Measurements from ENCODE around the gene ABCA13. TPM values are rescaled to one million over a fixed set of nuclear protein-coding genes. Genes with fewer than 3 reads are reported as not detected.

ABCA13 gene
- polyA plus RNA-seq, 3 donors: 0.19 to 0.38 TPM; not detected in 1

DNA sequence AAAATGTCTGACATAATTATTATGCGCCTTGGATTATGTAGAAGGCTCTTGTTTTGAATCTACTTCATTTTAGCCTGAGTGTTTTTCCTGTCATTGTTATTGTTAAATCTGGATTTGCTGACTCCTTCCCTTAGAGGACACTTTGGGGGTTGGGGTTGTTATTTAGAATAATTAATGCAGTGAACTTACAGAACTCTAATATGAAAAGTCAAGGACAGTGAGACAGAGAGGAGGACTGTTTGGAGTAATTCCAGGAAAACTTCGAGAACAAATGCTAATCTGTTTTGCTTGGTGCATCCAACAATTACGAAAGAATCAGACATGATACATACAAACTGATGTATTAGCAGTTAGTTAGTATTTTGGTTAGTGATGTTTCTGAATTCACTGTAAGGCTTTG lies 146.1 kb downstream of the ABCA13 start:
- 62 to 67% (median 64%) methylated on average over 3 of the region's 3 CpGs for WGBS, 3 donors

GRCh38 chr7:48321319-48322010 lies 150.2 kb downstream of the ABCA13 start:
- 84 to 96% (median 93%) methylated on average over 8 of the region's 8 CpGs for WGBS, 3 donors
- H3K27ac ChIP-seq (ENCODE audit: low read depth, low read length): no peak overlapping the region

More for the DNA sequence above, 146.1 kb downstream of the ABCA13 start:
- H3K27ac ChIP-seq (ENCODE audit: low read depth, low read length): no peak overlapping the region

DNA sequence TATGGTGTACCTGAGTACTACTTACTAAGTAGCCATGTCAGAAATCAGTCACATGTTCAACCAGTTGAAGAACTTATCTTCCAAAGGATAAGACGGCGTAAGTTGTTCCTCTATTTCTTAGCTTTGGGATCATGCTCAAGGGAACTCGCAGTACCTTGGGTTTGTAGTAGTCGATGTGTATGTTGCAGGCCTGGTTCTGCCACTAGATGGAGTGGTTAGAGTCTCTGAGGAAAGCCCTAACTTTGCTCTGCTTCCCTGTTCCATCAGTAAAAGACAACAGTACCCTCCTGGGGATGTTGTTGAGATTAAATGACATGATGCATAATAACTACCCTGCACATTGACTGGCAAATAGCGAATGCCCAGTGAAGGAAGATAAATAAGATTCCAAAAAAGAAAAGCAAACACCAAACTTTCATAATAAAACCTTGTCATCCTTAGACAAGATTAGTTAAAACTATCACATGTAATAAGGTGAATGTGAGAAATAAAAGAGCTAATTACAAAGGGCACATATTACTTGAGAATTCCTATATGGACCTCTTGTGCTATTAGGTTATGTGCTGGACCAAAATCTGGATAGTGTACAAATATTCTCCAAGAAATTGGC lies 165.9 kb downstream of the ABCA13 start:
- WGBS, 3 donors: 44 to 65% (median 62%) methylated on average over 5 of the region's 5 CpGs
- no peak overlapping the region for H3K27ac ChIP-seq (ENCODE audit: low read depth, low read length)

- WGBS, 3 donors: 62 to 76% (median 76%) methylated on average over 3 of the region's 3 CpGs
- no peak overlapping the region for H3K27ac ChIP-seq (ENCODE audit: low read depth, low read length)
Observed at GRCh38 chr7:48337781-48338180, 166.5 kb downstream of the ABCA13 start.

- no peak overlapping the region for H3K27ac ChIP-seq (ENCODE audit: low read depth, low read length)
- WGBS, 3 donors: 68 to 84% (median 80%) methylated on average over 5 of the region's 5 CpGs
Observed at GRCh38 chr7:48347230-48347825, 176.1 kb downstream of the ABCA13 start.

DNA sequence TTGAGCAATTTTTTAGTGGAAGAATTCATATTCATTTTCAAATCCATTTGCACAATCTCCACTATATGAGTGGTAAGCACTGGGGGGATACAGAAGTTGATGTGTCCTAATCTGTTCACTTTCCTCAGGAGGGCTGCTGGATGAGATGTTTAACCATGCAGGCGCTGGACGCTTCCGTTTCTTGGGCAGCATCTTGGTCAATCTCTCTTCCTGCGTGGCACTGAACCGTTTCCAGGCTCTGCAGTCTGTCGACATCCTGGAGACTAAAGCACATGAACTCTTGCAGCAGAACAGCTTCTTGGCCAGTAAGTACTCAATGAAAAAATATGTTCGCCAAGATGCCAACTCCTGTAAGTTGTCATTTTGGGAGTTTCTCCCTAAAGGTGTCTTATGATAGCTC lies 179.3 kb downstream of the ABCA13 start:
- WGBS, 3 donors: 51 to 82% (median 52%) methylated on average over 7 of the region's 7 CpGs
- H3K27ac ChIP-seq (ENCODE audit: low read depth, low read length): no peak overlapping the region

GRCh38 chr7:48351900-48352299 lies 180.6 kb downstream of the ABCA13 start:
- 55 to 78% (median 68%) methylated on average over 7 of the region's 7 CpGs for WGBS, 3 donors
- no peak overlapping the region for H3K27ac ChIP-seq (ENCODE audit: low read depth, low read length)

- 80 to 95% (median 90%) methylated on average over 3 of the region's 3 CpGs for WGBS, 3 donors
- no peak overlapping the region for H3K27ac ChIP-seq (ENCODE audit: low read depth, low read length)
Observed at GRCh38 chr7:48355346-48355745, 184.1 kb downstream of the ABCA13 start.

DNA sequence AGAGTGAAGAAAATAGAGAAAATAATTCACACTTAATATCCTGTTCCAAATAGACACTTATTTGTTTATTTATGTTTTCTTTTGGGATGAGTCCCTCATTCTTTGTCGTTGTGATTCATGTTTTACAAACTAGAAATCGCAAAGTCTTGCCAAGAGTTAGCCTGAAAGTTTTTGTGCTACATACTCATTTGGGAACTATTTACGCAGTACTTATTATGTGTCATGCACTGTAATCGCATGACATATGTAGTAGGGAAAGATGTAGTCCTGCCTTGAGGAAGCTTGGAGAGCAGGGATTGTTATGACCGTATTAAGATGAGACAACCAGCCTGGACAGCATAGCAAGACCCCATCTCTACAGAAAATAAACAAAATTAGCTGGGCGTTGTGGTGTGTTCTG lies 189.3 kb downstream of the ABCA13 start:
- WGBS, 3 donors: 67 to 84% (median 67%) methylated on average over 6 of the region's 6 CpGs

DNA sequence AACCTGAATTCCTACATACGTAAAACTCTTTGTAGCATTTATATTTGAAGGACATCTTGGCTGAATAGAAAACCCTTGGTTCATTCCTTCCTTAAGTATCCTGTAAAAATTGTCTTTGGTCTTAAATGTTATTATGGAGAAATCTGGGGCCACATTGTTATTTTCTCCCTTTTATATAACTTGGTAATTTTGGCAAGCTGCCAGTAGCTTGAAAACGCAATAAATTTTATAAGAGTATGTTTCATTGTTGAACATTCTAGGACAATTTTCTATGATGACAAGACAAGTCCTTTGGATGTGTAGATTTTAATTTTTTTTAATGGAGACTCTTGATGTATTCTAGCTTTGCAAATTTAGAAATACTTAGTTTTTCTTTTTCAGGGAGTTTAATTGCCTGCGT lies 191.9 kb downstream of the ABCA13 start:
- WGBS, 3 donors: 43 to 72% (median 68%) methylated on average over 3 of the region's 3 CpGs
- H3K27ac ChIP-seq (ENCODE audit: low read depth, low read length): no peak overlapping the region

More for the DNA sequence above, 189.3 kb downstream of the ABCA13 start:
- no peak overlapping the region for H3K27ac ChIP-seq (ENCODE audit: low read depth, low read length)

DNA sequence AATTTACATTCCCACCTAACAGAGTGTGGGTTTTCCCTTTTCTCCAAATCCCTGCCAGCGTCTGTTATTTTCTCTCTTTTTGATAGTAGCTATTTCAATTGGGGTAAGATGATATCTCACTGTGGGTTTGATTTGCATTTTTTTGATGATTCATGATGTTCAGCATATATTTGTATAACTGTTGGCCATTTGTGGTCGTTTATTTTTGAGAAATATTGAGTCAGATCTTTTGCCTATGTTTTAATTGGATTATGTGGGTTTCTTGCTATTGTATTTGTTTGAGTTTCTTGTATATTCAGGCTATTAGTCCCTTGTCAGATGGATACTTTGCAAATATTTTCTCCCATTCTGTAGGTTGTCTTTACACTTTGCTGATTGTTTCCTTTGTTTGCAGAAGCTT lies 193.8 kb downstream of the ABCA13 start:
- H3K27ac ChIP-seq (ENCODE audit: low read depth, low read length): no peak overlapping the region
- whole genome bisulfite sequencing, 3 donors: 37 to 65% (median 62%) methylated on average over 2 of the region's 2 CpGs

DNA sequence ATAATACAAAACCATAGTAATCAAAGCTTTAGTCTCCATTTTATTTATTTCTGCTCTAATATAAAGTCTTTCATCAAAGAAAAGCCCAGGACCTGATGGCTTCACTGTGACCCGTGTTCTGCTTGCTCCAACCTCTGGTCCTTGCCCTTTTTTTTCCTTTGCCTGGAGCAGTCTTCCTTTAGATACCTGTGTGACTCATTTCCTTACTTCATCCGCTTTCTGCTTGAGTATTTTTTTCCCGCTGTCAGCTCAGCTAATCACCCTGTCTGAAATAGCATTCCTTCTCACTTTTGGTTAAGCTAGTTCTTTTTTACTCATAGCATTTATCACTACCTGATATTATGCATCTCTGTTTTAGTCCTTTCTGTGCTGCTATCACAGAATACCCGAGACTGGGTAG lies 194.8 kb downstream of the ABCA13 start:
- H3K27ac ChIP-seq (ENCODE audit: low read depth, low read length): no peak overlapping the region
- WGBS, 3 donors: 67 to 72% (median 69%) methylated on average over 4 of the region's 4 CpGs

- H3K27ac ChIP-seq (ENCODE audit: low read depth, low read length): no peak overlapping the region
Observed at GRCh38 chr7:48376263-48376662, 205.0 kb downstream of the ABCA13 start.

DNA sequence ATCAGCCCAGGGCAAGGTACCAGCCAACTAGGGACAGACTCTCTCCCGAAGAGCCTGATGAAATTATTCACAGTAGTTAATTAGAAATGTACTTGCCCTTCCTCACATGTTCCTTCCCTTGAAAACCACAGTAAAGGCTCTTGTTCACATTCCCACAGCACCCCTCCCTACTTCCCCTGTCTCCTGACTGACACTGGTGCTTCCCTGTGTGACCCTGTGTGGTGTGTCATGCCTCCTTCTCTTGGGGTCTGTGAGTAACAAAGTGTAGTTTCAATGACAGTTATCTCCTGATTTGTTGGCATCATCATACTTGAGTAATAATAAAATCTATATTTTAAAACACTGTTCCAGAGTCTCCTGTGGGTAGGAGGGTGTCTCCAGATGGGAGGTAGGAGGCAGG lies 209.7 kb downstream of the ABCA13 start:
- 63 to 73% (median 72%) methylated on average over 1 of the region's 1 CpG for WGBS, 3 donors
- H3K27ac ChIP-seq (ENCODE audit: low read depth, low read length): no peak overlapping the region

GRCh38 chr7:48381571-48381970 lies 210.3 kb downstream of the ABCA13 start:
- H3K27ac ChIP-seq (ENCODE audit: low read depth, low read length): no peak overlapping the region
- WGBS, 3 donors: 80 to 89% (median 86%) methylated on average over 8 of the region's 8 CpGs

- H3K27ac ChIP-seq (ENCODE audit: low read depth, low read length): no peak overlapping the region
- 79 to 94% (median 91%) methylated on average over 6 of the region's 6 CpGs for WGBS, 3 donors
Observed at GRCh38 chr7:48384180-48384752, 213.0 kb downstream of the ABCA13 start.

GRCh38 chr7:48387932-48388331 lies 216.7 kb downstream of the ABCA13 start:
- H3K27ac ChIP-seq (ENCODE audit: low read depth, low read length): no peak overlapping the region
- WGBS, 3 donors: 46 to 83% (median 83%) methylated on average over 2 of the region's 2 CpGs

DNA sequence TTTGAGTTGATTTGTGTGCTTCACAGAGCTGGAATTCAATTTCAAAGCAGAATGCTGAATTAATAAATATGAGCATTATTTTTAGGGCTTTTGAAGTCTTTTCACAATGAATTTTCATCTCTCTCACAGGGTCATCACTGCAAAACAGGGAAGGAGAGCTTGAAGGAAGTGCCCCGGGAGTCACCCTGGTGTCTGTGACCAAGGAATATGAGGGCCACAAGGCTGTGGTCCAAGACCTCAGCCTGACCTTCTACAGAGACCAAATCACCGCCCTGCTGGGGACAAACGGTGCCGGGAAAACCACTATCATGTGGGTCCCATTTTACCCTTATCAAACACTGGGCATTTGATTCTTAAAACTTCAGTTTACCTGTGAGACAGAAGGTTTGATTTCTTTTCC lies 217.7 kb downstream of the ABCA13 start:
- H3K27ac ChIP-seq (ENCODE audit: low read depth, low read length): no peak overlapping the region
- 64 to 71% (median 67%) methylated on average over 4 of the region's 4 CpGs for WGBS, 3 donors

DNA sequence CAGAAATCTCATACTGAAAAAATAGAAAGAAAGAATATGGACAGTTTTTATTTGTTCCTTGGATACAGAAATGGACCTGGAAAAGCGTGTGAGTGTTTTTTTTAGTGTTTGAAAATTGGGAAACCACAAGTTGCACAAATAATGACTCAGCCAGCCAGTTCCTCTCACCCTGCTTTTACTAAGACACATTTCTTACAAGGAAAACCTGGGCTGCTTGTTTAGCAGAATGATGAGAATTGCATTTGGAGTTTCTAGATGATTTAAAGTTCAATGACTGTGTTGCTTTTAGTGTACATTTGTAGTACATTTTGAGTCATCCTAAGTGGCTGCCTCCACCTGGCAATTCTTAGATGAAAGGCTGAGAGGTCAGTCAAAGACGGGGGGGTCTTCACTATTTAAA lies 218.7 kb downstream of the ABCA13 start:
- H3K27ac ChIP-seq (ENCODE audit: low read depth, low read length): no peak overlapping the region
- 20 to 33% (median 25%) methylated on average over 2 of the region's 2 CpGs for WGBS, 3 donors

Data from adipose tissue (tissue), 3 donors.